Dedifferentiated amniotic fluid mesenchymal stem cell (primary cell): ENCODE data around the gene OLFML2A.
"Not testable (repeated sequence)": the region's sequence is repeated elsewhere in the genome, so short reads cannot be mapped to it uniquely, and the experiment has no call there.

Experiments
- DNase-seq: peaks from one replicate; pipeline ENCODE4 v3.0.0-alpha.2; 2016; ENCODE audit errors: extremely low spot score

OLFML2A gene

GRCh38 chr9:124761196-124761595 is 15.7 kb upstream of the OLFML2A start:
- no peak for DNase-seq

GRCh38 chr9:124761710-124762109 is 15.2 kb upstream of the OLFML2A start:
- no peak for DNase-seq

- DNase-seq = no peak
These were observed 14.3 kb upstream of the OLFML2A start for GRCh38 chr9:124762633-124763032.

- DNase-seq = no peak
These were observed 12.0 kb upstream of the OLFML2A start for GRCh38 chr9:124764774-124765438.

- DNase-seq = no peak
These were observed 11.5 kb upstream of the OLFML2A start for GRCh38 chr9:124765439-124765835.

- no peak for DNase-seq
These were observed 10.6 kb upstream of the OLFML2A start for GRCh38 chr9:124766326-124766725.

GRCh38 chr9:124766815-124767554 is 9.9 kb upstream of the OLFML2A start:
- no peak for DNase-seq

GRCh38 chr9:124767821-124768220 is 9.1 kb upstream of the OLFML2A start:
- DNase-seq = no peak

GRCh38 chr9:124768334-124768733 is 8.6 kb upstream of the OLFML2A start:
- DNase-seq = no peak

- no peak for DNase-seq
These were observed 8.0 kb upstream of the OLFML2A start for GRCh38 chr9:124768750-124769548.

GRCh38 chr9:124769549-124770358 is 7.2 kb upstream of the OLFML2A start:
- DNase-seq = no peak

GRCh38 chr9:124770359-124771020 is 6.4 kb upstream of the OLFML2A start:
- DNase-seq = no peak

- peak; percentile 93 for DNase-seq
These were observed 5.7 kb upstream of the OLFML2A start, which contains the start of gene NR6A1 for GRCh38 chr9:124771021-124771866. Gene NR6A1, minus strand, starts transcription at chr9:124771311.

- DNase-seq = peak; percentile 52
These were observed 4.9 kb upstream of the OLFML2A start for GRCh38 chr9:124771867-124772679.

GRCh38 chr9:124772877-124773276 is 4.1 kb upstream of the OLFML2A start:
- not testable (repeated sequence) for DNase-seq

GRCh38 chr9:124773473-124774128 is 3.3 kb upstream of the OLFML2A start:
- no peak for DNase-seq

- peak; percentile 75 for DNase-seq
These were observed 2.6 kb upstream of the OLFML2A start for GRCh38 chr9:124774129-124774978.

GRCh38 chr9:124776618-124776953 is 347 bp upstream of the OLFML2A start:
- no peak for DNase-seq
